NOMO-1 (cell line): ENCODE results near the gene RBMS3.
A peak's percentile ranks its signal among the peaks of the same experiment; 100 is the strongest.
"Not testable (repeated sequence)": the region's sequence is repeated elsewhere in the genome, so short reads cannot be mapped to it uniquely, and the experiment has no call there.

Source experiments
- DNase-seq, 2 experiments: peaks; one replicate each; lab custom pipeline; 2025; ENCODE audit not compliant: unreplicated experiment in 2 of 2; lab: John Stamatoyannopoulos, UW

The RBMS3 gene

GRCh38 chr3:29307295-29307694 lies 26.4 kb downstream of the RBMS3 start:
- DNase-seq: no peak

- no peak for DNase-seq
Observed at GRCh38 chr3:29310865-29311264, 30.0 kb downstream of the RBMS3 start.

GRCh38 chr3:29311795-29312194 lies 30.9 kb downstream of the RBMS3 start:
- no peak for DNase-seq

GRCh38 chr3:29312395-29312794 lies 31.5 kb downstream of the RBMS3 start:
- DNase-seq: no peak

GRCh38 chr3:29312960-29313452 lies 32.1 kb downstream of the RBMS3 start:
- no peak for DNase-seq

GRCh38 chr3:29313981-29314726 lies 33.3 kb downstream of the RBMS3 start:
- no peak for DNase-seq

GRCh38 chr3:29314727-29315088 lies 33.8 kb downstream of the RBMS3 start:
- no peak for DNase-seq

- no peak for DNase-seq
Observed at GRCh38 chr3:29317659-29318173, 36.8 kb downstream of the RBMS3 start.

- DNase-seq: no peak
Observed at GRCh38 chr3:29318251-29318650, 37.4 kb downstream of the RBMS3 start.

GRCh38 chr3:29319262-29319661 lies 38.4 kb downstream of the RBMS3 start:
- peak; percentile 10 to 29 for DNase-seq

GRCh38 chr3:29319798-29320197 lies 38.9 kb downstream of the RBMS3 start:
- DNase-seq: no peak

- no peak for DNase-seq
Observed at GRCh38 chr3:29322586-29322985, 41.7 kb downstream of the RBMS3 start.

- DNase-seq: peak; percentile 44 to 74
Observed at GRCh38 chr3:29324180-29324651, 43.3 kb downstream of the RBMS3 start.

- not testable (repeated sequence) for DNase-seq
Observed at GRCh38 chr3:29326540-29326939, 45.7 kb downstream of the RBMS3 start.

GRCh38 chr3:29329986-29330890 lies 49.4 kb downstream of the RBMS3 start:
- DNase-seq: no peak

GRCh38 chr3:29331035-29331434 lies 50.2 kb downstream of the RBMS3 start:
- DNase-seq: no peak

GRCh38 chr3:29331456-29332194 lies 50.8 kb downstream of the RBMS3 start:
- DNase-seq: no peak

- DNase-seq: no peak
Observed at GRCh38 chr3:29332195-29332637, 51.3 kb downstream of the RBMS3 start.

- no peak for DNase-seq
Observed at GRCh38 chr3:29333576-29333975, 52.7 kb downstream of the RBMS3 start.

- DNase-seq: no peak
Observed at GRCh38 chr3:29334706-29335105, 53.8 kb downstream of the RBMS3 start.

GRCh38 chr3:29335438-29335837 lies 54.6 kb downstream of the RBMS3 start:
- DNase-seq: no peak
